ENCODE results near the gene C5orf22.
"Not testable (repeated sequence)": the region's sequence is repeated elsewhere in the genome, so short reads cannot be mapped to it uniquely, and the experiment has no call there.

Gene C5orf22

GRCh38 chr5:31585166-31585894 is 53.2 kb downstream of the C5orf22 start:
- no peak for TF ChIP-seq CTCF (IDR thresholded peaks at IDR 0.05; ENCODE audit: low read depth, low read length)
- no peak for DNase-seq (ENCODE audit: extremely low read depth, low read depth)

- no peak for DNase-seq (ENCODE audit: extremely low read depth, low read depth)
- TF ChIP-seq CTCF (IDR thresholded peaks at IDR 0.05; ENCODE audit: low read depth, low read length) = no peak
These were observed 53.8 kb downstream of the C5orf22 start for GRCh38 chr5:31585895-31586270.

- DNase-seq (ENCODE audit: extremely low read depth, low read depth) = no peak
- TF ChIP-seq CTCF (IDR thresholded peaks at IDR 0.05; ENCODE audit: low read depth, low read length) = no peak
These were observed 55.4 kb downstream of the C5orf22 start for GRCh38 chr5:31587546-31587945.

- TF ChIP-seq CTCF (IDR thresholded peaks at IDR 0.05; ENCODE audit: low read depth, low read length) = no peak
- DNase-seq (ENCODE audit: extremely low read depth, low read depth) = no peak
These were observed 61.6 kb downstream of the C5orf22 start for GRCh38 chr5:31593665-31594064.

- no peak for TF ChIP-seq CTCF (IDR thresholded peaks at IDR 0.05; ENCODE audit: low read depth, low read length)
- no peak for DNase-seq (ENCODE audit: extremely low read depth, low read depth)
These were observed 64.3 kb downstream of the C5orf22 start for GRCh38 chr5:31596354-31596753.

- DNase-seq (ENCODE audit: extremely low read depth, low read depth) = no peak
- no peak for TF ChIP-seq CTCF (IDR thresholded peaks at IDR 0.05; ENCODE audit: low read depth, low read length)
These were observed 66.8 kb downstream of the C5orf22 start for GRCh38 chr5:31598640-31599611.

- DNase-seq (ENCODE audit: extremely low read depth, low read depth) = not testable (repeated sequence)
These were observed 70.2 kb downstream of the C5orf22 start for GRCh38 chr5:31602305-31602704.

All from AG09319 (cell line).